ENCODE measurements around the gene SNX12. TPM values are rescaled to one million over a fixed set of nuclear protein-coding genes. Genes with fewer than 3 reads are reported as not detected.

SNX12 gene
- polyA plus RNA-seq, 1 donor from 2014 or later: 71.2 TPM

- H3K27ac ChIP-seq (ENCODE audit: low read length): no peak overlapping the region
- no peaks in the 10 kb centered on the region for H3K79me2 ChIP-seq (replicated peaks; ENCODE audit: insufficient read depth, low read length)
- H3K27me3 ChIP-seq (ENCODE audit: insufficient read depth, low read depth, low read length): no peaks in the 10 kb centered on the region
- H3K9me3 ChIP-seq (ENCODE audit: low read length): no peaks in the 10 kb centered on the region
- no peaks in the 10 kb centered on the region for H4K20me1 ChIP-seq (ENCODE audit: insufficient read depth)
- TF ChIP-seq MXI1 (conservative IDR thresholded peaks at IDR 0.05; ENCODE audit: poor library complexity, severe bottlenecking) (no peak), TAF1 (IDR thresholded peaks at IDR 0.05; ENCODE audit: low read depth) (no peak), POLR2AphosphoS5 (IDR thresholded peaks at IDR 0.05) (no peak)
- H2AFZ ChIP-seq (ENCODE audit: low read depth, low read length): no peak overlapping the region
- no peaks in the 10 kb centered on the region for H3F3A ChIP-seq (ENCODE audit: insufficient read depth, low read length, poor library complexity, severe bottlenecking)
- no peaks in the 10 kb centered on the region for H3K36me3 ChIP-seq (ENCODE audit: insufficient read depth, low read length)
- no peak overlapping the region for H3K4me3 ChIP-seq (ENCODE audit: low read length)
- H3K9me2 ChIP-seq (ENCODE audit: insufficient read depth, low read length): no peaks in the 10 kb centered on the region
- no peak overlapping the region for H3K4me2 ChIP-seq (ENCODE audit: low read length)
- no peak overlapping the region for H3K9ac ChIP-seq (ENCODE audit: low read length)
These were observed 13.4 kb upstream of the SNX12 start for GRCh38 chrX:71081330-71082123.

- no peaks in the 10 kb centered on the region for H3F3A ChIP-seq (ENCODE audit: insufficient read depth, low read length, poor library complexity, severe bottlenecking)
- no peaks in the 10 kb centered on the region for H3K9me3 ChIP-seq (ENCODE audit: low read length)
- no peak for TF ChIP-seq TAF1 (IDR thresholded peaks at IDR 0.05; ENCODE audit: low read depth)
- TF ChIP-seq RAD21 (conservative IDR thresholded peaks at IDR 0.05): no peak
- TF ChIP-seq SMC3 (conservative IDR thresholded peaks at IDR 0.05; ENCODE audit: poor library complexity): no peak
- TF ChIP-seq REST (IDR thresholded peaks at IDR 0.05; ENCODE audit: borderline replicate concordance): no peak
- no peak for TF ChIP-seq EZH2 (IDR thresholded peaks at IDR 0.05; ENCODE audit: borderline replicate concordance, insufficient read depth, low read length, poor library complexity, severe bottlenecking)
- TF ChIP-seq MXI1 (conservative IDR thresholded peaks at IDR 0.05; ENCODE audit: poor library complexity, severe bottlenecking): no peak
- TF ChIP-seq EP300 (conservative IDR thresholded peaks at IDR 0.05; ENCODE audit: poor library complexity, severe bottlenecking): no peak
- no peak for TF ChIP-seq POLR2AphosphoS5 (IDR thresholded peaks at IDR 0.05)
- TF ChIP-seq CTCF (IDR thresholded peaks at IDR 0.05; ENCODE audit: poor library complexity, severe bottlenecking): no peak
- no peaks in the 10 kb centered on the region for H3K79me2 ChIP-seq (replicated peaks; ENCODE audit: insufficient read depth, low read length)
- no peaks in the 10 kb centered on the region for H3K27me3 ChIP-seq (ENCODE audit: insufficient read depth, low read depth, low read length)
- H3K9me2 ChIP-seq (ENCODE audit: insufficient read depth, low read length): no peaks in the 10 kb centered on the region
- no peaks in the 10 kb centered on the region for H4K20me1 ChIP-seq (ENCODE audit: insufficient read depth)
- H2AFZ ChIP-seq (ENCODE audit: low read depth, low read length): no peak overlapping the region
- no peak overlapping the region for H3K4me3 ChIP-seq (ENCODE audit: low read length)
- H3K4me2 ChIP-seq (ENCODE audit: low read length): no peak overlapping the region
- no peak overlapping the region for H3K9ac ChIP-seq (ENCODE audit: low read length)
- H3K27ac ChIP-seq (ENCODE audit: low read length): no peak overlapping the region
- no peaks in the 10 kb centered on the region for H3K36me3 ChIP-seq (ENCODE audit: insufficient read depth, low read length)
These were observed 2.4 kb upstream of the SNX12 start for GRCh38 chrX:71070531-71070930.
